Measurements from ENCODE around the gene ARHGAP29.

DNA sequence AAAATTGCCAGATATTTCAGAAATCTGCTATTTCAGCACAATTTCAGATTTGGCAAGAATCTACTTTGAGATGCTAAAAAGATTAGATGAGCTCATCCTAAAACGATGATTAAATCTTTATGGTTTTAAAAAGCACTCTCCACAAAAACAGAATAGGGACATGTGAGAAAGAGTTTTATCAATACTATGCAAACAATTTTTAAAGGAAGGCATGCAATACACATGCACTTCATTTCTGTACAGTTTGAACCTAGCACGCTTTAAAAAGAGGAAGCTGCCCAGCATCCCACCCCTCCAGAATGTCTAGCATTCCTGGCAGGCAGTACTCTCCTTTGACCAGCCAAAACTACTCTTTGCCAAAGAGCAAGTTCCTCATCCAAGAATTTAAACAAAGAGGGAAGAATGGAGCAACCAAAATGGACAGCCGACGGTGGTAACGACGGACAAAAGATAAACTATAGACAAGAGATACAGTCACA lies 1.3 kb downstream of the ARHGAP29 start:
- TF ChIP-seq, protein P1, sequence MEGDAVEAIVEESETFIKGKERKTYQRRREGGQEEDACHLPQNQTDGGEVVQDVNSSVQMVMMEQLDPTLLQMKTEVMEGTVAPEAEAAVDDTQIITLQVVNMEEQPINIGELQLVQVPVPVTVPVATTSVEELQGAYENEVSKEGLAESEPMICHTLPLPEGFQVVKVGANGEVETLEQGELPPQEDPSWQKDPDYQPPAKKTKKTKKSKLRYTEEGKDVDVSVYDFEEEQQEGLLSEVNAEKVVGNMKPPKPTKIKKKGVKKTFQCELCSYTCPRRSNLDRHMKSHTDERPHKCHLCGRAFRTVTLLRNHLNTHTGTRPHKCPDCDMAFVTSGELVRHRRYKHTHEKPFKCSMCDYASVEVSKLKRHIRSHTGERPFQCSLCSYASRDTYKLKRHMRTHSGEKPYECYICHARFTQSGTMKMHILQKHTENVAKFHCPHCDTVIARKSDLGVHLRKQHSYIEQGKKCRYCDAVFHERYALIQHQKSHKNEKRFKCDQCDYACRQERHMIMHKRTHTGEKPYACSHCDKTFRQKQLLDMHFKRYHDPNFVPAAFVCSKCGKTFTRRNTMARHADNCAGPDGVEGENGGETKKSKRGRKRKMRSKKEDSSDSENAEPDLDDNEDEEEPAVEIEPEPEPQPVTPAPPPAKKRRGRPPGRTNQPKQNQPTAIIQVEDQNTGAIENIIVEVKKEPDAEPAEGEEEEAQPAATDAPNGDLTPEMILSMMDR (conservative IDR thresholded peaks at IDR 0.05): no peak
- TF ChIP-seq ZFX (IDR thresholded peaks at IDR 0.05): no peak

Measured in C4-2B (cell line).